ENCODE results near the gene SAMSN1.

The SAMSN1 gene

DNA sequence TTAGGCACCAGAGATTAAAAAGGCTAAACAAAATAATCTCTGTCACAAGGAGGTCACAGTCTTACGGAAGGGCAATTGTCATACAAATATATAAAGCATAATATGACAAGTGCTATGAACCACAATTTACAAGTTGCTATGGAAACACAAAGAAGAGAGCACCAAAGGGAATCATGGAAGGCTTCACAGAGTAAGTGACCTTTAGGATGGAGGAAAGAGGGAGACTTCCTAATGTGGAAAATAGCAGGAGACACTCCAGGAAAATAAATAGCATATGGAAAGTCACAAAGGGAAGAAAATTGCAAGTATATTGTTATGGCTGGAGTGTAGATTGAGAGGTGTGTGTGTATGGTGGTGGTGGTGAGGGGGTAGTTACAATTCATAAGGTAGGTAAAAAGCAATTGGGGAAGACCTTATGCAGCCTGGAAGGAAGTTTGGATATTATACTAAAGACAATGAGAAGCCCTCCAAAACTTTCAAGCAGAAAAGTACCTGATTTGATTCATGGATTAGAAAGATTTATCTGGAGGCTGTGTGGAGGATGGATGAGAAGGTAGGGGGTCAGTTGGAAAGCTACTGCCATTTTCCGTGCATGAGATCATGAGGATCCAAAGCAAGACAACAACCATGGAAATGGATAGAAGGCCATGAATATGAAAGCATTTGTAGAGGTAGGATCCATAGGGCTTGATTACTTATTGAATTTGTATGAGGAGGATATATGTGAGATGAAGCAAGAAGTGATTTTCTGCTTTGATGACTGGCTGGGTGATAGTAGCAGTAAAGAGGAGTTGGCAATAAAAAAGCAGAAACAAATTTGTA lies 61.7 kb downstream of the SAMSN1 start:
- DNase-seq (ENCODE audit: low spot score): no peak

DNA sequence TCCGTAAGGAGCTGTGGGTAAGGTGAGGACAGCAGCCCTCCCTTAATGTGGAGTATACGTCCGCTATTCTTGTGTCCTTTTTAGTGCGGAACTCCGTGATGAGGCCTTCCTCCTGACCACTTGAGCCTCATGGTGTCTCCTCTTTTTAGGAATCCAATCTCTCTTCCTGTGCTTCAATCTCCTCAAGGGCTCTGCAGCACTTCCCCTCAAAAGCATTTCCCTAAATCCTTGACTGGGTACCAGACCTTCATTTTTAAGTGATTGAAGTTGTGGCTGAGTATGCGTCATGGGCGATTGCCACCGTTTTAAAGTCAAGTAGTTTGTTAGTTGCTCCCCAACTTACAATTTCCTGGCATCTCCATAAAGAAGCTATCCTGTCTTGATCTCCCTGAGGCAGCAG lies 62.8 kb downstream of the SAMSN1 start:
- DNase-seq (ENCODE audit: low spot score): no peak

DNA sequence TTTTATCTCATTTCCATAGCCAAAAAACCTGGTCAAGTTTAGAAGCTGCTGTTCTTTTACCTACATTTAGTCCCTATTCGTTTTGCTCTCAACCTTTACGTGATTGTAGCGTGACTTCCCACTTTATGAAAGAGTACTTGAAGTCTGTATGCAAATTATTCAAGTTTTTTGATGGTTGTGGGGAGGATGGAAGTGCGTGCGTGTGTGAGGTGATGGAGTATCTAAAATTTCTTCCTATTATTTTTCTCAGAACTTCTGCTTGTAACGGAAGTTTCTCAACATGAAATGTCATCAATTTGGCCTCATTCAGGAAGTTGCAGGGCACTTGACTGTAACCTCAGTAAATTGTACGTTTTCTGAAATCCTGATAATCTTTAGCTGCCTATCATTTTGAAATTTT lies 64.0 kb downstream of the SAMSN1 start:
- DNase-seq (ENCODE audit: low spot score): no peak

DNA sequence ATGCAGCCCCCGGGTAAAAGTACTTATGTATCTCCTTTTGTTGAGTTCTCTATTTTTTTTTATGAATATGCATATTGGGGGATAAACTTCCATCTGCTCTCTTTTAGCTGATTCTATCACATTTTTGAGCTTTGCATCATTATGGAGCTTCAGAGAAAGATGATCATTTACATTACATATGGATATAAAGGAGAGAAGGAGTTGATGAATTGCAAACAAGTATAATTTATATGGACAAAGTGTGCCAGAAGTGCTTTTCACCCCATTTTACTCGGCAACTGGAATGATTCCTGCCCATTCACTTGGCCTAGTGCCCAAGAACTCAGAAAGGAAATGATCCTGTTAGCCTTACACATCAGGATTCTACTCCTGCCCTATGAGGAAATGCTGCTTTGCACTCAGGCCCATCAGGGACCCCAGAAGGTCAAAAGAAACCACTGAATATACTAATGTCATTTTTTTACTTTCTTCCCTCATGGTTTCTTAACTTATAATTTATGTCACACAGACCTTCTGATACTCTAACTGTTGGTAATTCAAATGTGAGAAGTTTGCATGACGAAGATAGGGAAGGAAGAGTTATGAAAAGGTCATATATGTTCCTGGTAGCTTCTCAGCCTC lies 65.6 kb downstream of the SAMSN1 start:
- DNase-seq (ENCODE audit: low spot score): no peak

DNA sequence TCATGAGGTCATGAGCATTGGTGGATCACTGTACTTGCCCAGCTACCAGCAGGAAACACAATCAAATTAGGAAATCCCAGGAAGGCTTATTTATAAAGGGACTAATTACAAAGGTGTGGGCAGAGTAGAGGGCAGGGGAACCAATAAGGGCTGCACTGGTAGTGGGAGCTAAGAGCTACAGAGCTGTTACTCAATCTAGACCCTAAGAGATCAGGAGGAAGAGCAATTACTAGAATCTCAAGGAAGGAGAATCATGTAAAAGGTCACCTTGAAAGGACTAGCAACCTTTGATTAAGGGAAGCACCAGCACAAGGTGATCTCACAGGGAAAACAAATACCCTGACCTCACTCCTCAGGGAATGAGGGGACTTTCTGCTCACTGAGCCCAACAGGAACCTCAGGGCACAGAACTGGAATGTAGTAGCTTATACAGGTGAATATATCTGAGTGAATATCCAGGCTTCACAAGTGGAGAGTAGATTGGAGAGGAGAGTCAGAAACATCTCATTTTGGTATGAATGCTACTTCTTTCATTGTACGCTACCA lies 66.8 kb downstream of the SAMSN1 start:
- DNase-seq (ENCODE audit: low spot score): no peak

DNA sequence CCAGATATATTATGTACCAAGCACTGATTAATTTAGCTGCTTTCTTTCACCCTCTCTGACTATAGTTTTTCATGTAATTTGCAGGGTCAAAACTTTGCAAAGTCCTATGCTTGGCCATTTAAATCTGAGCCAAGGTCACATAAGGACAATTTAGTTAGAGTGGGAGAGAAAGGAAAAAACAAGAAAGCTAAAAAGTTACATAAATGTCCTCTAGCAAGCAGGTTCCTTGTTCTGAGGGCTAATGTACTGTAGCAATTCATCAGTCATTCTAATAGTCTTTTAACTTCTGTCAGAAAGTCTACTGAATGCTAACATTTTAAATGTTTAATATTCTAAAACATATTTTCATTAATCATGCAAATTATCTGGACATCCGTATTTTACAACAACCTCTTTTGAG lies 68.3 kb downstream of the SAMSN1 start:
- no peak for DNase-seq (ENCODE audit: low spot score)

DNA sequence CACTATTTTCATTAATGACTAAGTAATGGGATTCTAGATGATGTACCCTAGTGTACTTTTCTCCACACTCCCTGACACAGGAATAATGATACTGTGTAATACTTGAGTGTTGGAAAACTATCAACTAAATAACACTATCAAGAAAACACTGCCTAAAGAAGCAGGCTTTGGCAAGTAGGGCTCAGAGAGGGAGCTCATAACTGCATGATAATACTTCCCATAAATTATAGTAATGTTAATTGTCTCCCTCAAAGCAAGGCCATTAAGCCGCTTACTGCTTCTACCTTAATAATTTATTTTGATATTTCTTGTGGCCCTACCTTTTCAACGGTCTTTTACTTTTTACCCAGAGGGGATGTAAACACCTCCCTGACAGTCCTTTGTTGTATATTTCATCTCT lies 69.0 kb downstream of the SAMSN1 start:
- DNase-seq (ENCODE audit: low spot score): no peak

DNA sequence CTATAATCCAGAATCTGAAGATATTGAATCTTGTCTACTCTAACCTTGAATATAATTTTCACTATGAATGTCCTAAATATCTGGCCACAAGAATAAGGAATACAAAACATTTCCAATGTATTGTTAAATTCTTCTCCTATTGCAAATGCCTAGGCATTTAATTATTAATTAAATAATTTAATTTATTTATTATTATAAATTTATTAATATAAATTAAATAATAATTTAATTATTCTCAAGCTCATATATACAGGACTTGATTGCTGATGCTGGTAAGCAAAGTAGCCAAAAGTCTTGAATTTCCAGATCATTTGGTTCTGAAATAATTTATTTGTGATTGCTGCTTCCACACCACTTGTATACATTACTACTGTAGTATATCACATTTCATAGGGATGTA lies 71.1 kb downstream of the SAMSN1 start:
- no peak for DNase-seq (ENCODE audit: low spot score)

DNA sequence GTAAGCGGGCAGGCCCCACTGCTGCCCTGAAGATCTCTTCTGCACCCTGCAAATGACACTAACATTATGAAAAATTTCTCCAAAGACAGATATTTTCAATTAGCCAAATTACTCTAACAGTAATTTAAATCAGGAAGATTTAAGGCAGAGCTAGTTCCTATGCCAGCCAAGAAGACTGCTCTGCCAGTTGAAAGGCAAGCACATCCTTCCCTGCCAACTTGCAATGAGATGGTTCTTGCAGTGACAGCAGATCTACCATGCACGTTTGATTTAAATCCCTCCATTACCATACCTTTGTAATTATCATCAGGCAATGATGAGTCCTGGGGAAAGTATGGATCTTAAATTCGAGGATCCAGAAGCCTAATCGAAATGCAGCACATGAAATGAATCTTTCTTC lies 76.5 kb downstream of the SAMSN1 start:
- DNase-seq (ENCODE audit: low spot score): no peak

DNA sequence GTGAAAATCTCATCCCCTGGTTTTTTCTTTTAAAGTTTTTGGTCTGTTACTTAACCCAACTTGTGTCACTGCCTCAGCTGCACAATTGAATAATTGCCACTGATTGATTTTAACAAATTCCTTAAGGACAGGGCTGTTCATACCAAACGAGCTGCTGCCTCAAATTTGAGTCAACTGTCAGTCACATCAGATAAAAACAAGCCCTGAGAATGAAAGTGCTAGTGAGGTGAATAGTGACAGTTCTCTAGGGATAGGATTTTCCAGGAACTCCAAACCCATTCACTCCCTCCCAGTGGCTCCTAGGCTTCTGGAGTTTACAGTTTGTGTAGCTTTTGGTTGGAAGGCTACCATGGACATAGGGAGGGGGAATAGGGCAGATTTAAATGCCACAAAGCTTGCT lies 79.4 kb downstream of the SAMSN1 start:
- DNase-seq (ENCODE audit: low spot score): no peak

DNA sequence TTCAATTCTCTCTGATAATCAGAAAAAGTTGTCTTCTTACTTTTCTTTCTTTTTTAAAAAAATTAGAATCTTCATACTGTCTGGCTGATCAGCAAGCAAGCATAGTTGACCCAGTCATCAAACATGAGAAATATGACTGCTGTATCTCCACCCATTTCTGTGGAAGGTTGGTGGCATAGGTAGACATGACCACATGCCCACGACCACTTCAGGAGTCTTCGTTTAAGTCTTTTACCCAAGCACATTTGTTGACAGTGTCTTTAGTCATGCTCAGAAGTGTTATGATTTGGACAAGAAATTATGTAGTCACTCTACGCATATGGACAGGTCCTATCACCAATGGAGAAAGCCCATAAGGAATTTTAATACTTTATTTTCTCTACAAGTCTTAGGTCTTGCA lies 88.4 kb downstream of the SAMSN1 start:
- no peak for DNase-seq (ENCODE audit: low spot score)

DNA sequence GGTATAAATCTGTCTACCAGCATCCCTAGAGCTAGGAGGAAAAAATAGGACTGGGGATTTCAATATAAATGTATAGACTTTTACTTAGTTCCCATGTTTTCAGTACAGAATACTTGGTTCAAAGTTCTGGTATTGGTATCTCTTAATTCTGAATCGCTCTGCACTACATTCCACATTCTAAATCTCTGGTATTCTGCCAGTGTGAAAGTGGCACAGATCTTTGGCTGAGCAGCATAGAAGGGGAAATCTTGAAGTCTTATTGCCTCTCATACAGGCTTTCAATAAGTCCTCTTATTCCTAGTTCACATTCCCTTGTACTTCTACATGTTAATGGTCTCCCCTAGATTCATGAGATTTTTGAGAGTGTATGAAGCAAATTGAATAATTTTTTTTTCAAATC lies 89.2 kb downstream of the SAMSN1 start:
- no peak for DNase-seq (ENCODE audit: low spot score)

DNA sequence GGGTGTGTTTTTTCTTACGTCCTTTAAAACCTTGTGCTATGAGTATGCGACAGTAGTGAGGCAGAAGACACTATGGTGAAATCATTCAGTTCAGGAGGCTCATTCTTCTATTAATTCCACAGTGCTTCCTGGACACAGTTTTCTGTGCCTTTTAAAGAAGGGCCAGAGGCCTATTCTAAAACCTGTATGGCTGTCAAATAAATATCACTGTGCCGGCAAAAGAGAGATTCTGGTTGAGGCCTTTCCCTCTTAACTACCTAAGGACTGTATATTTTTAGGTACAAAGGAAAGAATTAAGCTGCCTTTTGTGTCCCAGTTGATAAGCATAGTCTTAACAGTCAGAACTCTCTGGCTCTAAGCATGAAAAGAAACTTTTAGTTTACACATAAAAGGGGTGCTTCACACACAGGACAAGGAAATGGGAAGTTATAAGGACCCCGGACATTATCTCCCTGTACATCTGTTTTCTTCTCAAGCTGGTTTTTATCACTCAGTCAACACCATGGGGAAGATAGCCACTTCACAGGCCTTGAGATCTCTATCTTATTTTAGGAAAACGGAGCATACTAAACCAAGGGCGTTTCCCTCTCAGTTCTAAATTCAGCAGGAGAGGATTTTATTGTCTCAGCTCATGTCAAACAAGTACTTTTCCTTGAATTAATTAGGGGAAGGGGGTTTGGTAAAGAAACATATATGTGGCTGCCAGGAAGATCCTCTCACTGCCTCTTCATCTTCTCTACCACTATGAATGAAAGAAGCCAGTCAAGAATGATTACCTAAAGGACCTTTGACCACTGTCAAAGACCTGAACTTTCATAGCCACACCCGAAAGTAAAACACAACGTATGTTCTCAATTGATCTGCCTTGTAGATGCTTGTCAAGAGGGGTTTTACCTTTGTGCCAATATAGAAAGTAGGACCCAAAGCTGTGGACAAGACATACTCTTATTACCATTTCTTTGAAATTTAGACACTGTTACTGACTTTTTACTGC lies 91.8 kb downstream of the SAMSN1 start:
- peak; percentile 23 for DNase-seq (ENCODE audit: low spot score)

DNA sequence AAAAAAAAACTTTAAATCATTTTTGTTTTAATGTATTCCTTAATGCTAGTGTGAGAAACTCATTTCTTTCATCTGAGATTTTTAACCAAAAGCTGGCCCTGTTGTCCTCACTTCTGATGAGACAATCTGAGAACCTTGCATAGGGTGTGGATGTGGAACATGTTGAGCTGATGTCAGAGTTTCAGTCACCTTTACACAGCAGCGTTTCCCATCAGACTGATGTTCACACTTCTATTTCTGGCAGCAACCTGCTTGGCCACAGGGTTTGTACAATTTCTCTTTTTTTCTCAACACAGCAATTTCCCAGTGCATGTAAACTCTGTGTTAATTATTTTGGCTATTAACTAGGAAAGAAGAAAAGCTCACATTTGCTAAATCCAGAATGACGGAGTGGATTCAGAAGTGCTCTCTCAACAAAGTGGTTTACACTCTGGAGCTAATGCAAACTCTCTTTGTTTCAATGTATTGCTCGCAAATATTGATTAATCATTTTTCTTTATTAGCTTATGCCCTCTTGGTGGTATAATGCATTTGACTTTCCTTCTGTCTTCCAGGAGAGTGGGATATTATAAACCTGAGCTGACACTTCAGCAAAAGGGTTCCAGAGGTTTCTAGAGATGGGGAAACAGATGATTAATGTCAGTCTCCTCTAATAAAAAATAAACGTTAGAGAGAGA lies 92.6 kb downstream of the SAMSN1 start:
- DNase-seq (ENCODE audit: low spot score): no peak

DNA sequence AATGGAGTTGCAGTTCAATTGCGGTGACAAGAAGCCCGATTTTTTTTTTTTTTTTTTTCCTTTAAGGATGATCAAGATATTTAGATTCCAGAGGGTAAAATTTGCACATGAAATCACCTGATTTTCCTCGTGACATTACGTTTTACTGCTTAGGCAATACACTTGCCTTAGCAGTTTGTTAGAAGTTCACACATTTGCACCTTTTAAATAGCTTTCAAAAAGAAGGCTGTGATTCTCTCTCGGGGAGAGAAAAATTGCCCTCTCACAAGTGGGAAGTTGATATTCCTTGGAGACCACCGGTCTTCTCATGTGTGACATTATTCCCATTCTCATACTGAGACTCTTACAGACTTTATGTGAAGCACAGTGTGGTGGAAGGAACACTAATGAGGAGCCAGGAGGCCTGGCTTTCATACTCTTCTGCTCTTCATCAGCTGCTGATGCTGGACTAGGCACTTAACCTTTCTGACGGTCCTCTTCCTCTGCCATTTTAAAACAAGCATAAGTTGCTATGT lies 93.3 kb downstream of the SAMSN1 start:
- DNase-seq (ENCODE audit: low spot score): no peak

DNA sequence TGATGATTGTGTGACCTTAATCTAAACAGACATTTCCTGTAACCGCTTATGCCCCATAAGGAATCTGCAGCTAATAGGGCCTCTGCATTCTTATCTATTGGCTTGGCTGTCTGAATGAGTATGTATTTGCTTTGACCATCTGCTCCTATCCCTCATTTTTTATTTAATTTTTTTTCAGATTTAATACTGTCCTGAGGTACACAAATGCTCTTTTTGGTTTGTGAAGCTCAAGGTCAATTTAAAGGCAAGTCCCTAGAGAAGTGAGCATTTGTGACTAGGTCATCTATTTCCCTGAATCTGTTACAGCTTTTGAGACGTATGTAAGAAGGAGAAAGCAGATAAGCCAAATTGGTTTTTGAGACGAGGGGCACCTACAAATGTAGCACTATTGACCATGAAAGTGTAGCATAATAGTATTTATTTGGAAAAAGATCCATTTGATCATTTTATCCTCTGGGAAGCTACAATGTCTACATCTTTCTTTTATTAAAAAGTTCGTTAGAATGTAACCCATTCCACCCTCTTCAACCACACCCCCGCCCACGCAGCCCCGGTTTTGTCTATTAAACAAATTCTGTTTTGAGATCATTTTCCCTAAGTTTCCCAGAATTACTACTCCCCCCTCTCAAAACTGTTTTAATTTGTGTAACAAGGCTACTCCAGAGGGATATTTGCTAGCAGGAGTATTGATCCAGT lies 93.9 kb downstream of the SAMSN1 start:
- peak; percentile 6 for DNase-seq (ENCODE audit: low spot score)

DNA sequence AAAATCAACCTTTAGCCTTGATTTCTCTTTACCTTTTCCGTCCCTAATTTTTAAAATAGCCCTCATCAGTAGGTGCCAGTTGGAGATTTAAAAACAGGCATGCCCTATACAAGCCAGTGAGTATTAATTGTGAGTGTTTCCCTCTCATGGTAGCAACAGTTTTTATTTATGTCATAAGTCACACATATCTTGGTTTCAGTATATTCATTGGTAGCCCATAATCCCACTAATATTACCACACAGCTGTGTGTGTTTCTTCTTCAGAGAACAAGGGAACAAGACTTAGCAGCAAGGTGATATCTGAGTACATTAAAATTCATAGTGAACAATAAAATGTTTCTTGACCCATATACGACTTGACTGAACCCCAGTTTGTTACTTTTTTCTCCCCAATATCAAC lies 94.6 kb downstream of the SAMSN1 start:
- no peak for DNase-seq (ENCODE audit: low spot score)

DNA sequence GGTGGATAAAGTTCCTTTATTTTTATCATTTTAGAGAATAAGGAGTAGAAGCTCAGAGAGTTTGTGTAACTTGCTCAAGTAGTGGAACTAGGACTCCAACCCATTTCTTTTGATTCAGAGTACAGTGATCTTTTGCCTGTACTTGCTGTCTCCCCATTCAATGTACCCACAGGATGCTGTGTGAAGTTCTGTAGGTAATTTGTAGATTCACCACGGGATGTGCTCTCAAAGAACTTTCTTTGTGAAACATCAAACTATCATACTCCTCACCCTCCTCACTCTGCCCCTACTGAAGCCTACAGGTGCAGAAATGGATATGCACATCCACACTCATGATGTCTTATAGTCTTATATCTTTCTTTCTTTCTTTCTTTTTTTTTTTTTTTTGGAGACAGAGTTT lies 97.3 kb downstream of the SAMSN1 start:
- no peak for DNase-seq (ENCODE audit: low spot score)

DNA sequence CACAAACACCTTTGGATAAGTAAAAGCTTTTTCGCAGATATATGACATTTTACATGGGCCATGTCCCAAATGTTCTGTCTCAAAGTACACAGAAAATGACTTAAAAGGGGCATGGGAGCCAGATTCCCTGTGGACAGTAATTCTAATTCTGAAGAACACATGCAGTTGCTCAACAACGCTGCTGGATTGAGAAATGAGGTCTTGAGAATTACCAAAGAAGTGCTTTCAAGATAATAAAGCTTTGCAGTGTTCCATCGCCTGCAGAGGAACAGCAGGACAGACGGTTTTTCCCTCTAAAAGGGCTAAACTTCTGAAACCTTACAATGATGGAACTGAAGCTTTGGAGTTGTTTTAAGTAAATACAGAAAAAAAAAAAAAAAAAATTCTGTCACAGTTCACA lies 107.9 kb downstream of the SAMSN1 start:
- no peak for DNase-seq (ENCODE audit: low spot score)

DNA sequence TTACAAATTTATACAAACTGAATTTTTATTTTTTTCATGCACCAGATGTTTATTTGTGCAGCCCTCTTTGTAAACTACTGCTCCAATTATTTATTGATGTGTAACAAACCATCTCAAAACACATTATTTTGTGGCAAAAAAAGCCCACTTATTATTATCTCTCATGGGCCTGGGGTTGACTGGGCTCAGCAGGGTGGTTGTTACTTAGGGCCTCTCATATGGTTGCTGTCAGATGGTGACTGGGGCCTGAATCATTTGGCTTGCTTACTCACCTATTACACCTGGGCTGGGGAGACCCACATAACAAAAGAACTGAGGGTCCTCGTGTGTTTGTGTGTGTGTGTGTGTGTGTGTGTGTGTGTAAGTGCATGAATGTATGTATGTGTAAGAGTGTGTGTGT lies 110.7 kb downstream of the SAMSN1 start:
- DNase-seq (ENCODE audit: low spot score): no peak
